Esophagus squamous epithelium (tissue), 5 donors: ENCODE data around the gene NFIB. TPM values are rescaled to one million over a fixed set of nuclear protein-coding genes. Genes with fewer than 3 reads are reported as not detected.

Source experiments
- DNase-seq: peaks from one replicate; lab custom pipeline; 2025; lab: John Stamatoyannopoulos, UW
- H3K27ac ChIP-seq, 4 donors: fragments of 200-600 bp; sonication (generic); one replicate each; pipeline ENCODE4 v1.5.1; 2016 to 2019; ENCODE audit warnings: mild to moderate bottlenecking in 1 of 4
- H3K27me3 ChIP-seq, 4 donors: fragments of 200-600 bp; sonication (generic); 1 replicate in 3 of 4; 2 replicates in 1 of 4; pipeline versions ENCODE4 v1.5.1 to v1.6.0; 2017 to 2021; ENCODE audit warnings: antibody characterized with exemption in 1 of 4
- H3K36me3 ChIP-seq, 3 donors: fragments of 200-600 bp; sonication (generic); one replicate each; pipeline ENCODE4 v1.5.1; 2016 to 2019
- H3K4me1 ChIP-seq, 3 donors: fragments of 200-600 bp; sonication (generic); one replicate each; pipeline ENCODE4 v1.5.1; 2017 to 2019
- H3K4me3 ChIP-seq, 4 donors: fragments of 200-600 bp; sonication (generic); 1 replicate in 3 of 4; 2 replicates in 1 of 4; pipeline ENCODE4 v1.5.1; 2016 to 2019; ENCODE audit warnings: mild to moderate bottlenecking in 2 of 4, moderate library complexity in 1 of 4
- H3K9me3 ChIP-seq, 3 donors: fragments of 200-600 bp; sonication (generic); one replicate each; pipeline ENCODE4 v1.5.1; 2016 to 2019
- POLR2A ChIP-seq, 4 donors: fragments of 450-650 bp; IDR thresholded peaks; one replicate each; pipeline ENCODE4 v1.6.1; 2017; ENCODE audit warnings: antibody characterized with exemption in 4 of 4, mild to moderate bottlenecking in 4 of 4, moderate library complexity in 3 of 4
- WGBS, 2 donors: methylation state at CpG; one replicate each; pipeline ENCODE4 v1.1.5; 2018; 5-methylcytosine and 5-hydroxymethylcytosine counted together
- intact Hi-C: fragments of 100-400 bp; cut with DNase I; formaldehyde crosslinking; loops from one replicate; pipeline ENCODE4 v1.15.0; 2022
- total RNA-seq, 4 donors: library from RNA; depleted of rRNA; stranded (reverse); fragments of >200 nt; gene quantifications; one replicate each; pipeline ENCODE4 v1.1.0, GENCODE V29; 2016
- TF ChIP-seq, protein P1 (sequence below), 6 experiments: fragments of 450-650 bp in 4 of 6; fragments of 200-600 bp in 2 of 6; sonication (generic) in 2 of 6; IDR thresholded peaks; one replicate each; pipeline ENCODE4 v1.5.1; 2016 to 2019; ENCODE audit warnings: antibody characterized with exemption in 6 of 6, mild to moderate bottlenecking in 4 of 6, moderate library complexity in 4 of 6
- donor health status: DM: yes; HTN: yes; CAD: no.

NFIB gene
- total RNA-seq, 4 donors from 2014 or later, result 16.8 to 38.1 (median 23.0) TPM

DNA sequence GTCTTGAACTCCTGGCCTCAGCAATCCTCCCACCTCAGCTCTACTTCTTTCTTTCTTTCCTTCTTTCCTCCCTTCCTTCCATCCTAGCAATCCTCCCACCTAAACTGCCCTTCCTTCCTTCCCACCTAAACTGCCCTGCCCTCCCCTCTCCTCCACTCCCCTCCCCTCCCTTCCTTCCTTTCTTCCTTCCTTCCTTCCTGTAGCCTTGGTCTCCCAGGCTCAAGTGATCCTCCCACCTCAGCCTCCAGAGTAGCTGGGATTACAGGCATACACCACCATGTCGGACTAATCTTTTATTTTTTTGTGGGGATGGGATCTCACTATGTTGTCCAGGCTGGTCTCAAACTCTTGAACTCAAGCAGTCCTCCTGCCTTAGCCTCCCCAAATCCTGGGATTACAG, 65.8 kb downstream of the NFIB start:
- no peak overlapping the region for H3K27ac ChIP-seq
- 86 to 100% methylated on average over 1 of the region's 1 CpG for WGBS, 2 donors

DNA sequence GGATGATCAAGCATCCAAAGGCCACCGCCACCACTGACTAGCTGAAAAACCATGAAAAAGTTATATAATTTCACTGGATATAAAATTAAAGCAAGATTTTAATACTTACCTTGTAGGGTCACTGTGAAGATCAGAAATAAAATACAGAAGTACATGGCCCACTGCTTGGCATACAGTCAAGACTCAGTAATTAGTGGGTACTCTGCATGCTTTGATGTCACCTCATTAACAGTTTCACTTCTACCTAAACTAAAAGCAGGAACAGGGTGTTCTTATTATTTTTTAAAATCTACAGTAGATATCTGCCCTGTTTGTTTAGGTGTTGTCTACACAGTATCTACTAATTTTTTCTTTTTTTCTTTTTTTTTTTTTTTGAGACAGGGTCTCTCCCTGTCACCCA, 66.4 kb downstream of the NFIB start:
- no peak for DNase-seq
- H3K27me3 ChIP-seq, result no peaks in the 10 kb centered on the region
- no peak overlapping the region for H3K27ac ChIP-seq
- intact Hi-C loops, result no loop called here
- no peaks in the 10 kb centered on the region for H3K36me3 ChIP-seq
- TF ChIP-seq POLR2A (IDR thresholded peaks at IDR 0.05), result no peak
- TF ChIP-seq, protein P1, sequence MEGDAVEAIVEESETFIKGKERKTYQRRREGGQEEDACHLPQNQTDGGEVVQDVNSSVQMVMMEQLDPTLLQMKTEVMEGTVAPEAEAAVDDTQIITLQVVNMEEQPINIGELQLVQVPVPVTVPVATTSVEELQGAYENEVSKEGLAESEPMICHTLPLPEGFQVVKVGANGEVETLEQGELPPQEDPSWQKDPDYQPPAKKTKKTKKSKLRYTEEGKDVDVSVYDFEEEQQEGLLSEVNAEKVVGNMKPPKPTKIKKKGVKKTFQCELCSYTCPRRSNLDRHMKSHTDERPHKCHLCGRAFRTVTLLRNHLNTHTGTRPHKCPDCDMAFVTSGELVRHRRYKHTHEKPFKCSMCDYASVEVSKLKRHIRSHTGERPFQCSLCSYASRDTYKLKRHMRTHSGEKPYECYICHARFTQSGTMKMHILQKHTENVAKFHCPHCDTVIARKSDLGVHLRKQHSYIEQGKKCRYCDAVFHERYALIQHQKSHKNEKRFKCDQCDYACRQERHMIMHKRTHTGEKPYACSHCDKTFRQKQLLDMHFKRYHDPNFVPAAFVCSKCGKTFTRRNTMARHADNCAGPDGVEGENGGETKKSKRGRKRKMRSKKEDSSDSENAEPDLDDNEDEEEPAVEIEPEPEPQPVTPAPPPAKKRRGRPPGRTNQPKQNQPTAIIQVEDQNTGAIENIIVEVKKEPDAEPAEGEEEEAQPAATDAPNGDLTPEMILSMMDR (IDR thresholded peaks at IDR 0.05), result no peak
- no peaks in the 10 kb centered on the region for H3K9me3 ChIP-seq
- peaks cover 6 to 39% (median 21%) of the 10 kb centered on the region in 3 donors for H3K4me1 ChIP-seq
- WGBS, 2 donors, result 91 to 100% methylated on average over 1 of the region's 1 CpG
- no peak overlapping the region for H3K4me3 ChIP-seq

More for the DNA sequence above, 65.8 kb downstream of the NFIB start:
- Histone ChIP-seq H3K9me3 (no peaks in the 10 kb centered on the region), H3K4me1 (peaks cover 6 to 44% (median 21%) of the 10 kb centered on the region in 3 donors), H3K4me3 (no peak overlapping the region), H3K36me3 (no peaks in the 10 kb centered on the region), H3K27me3 (no peaks in the 10 kb centered on the region)
- intact Hi-C loops, result no loop called here
- DNase-seq, result no peak
- TF ChIP-seq, protein P1 (IDR thresholded peaks at IDR 0.05), result no peak
- no peak for TF ChIP-seq POLR2A (IDR thresholded peaks at IDR 0.05)

DNA sequence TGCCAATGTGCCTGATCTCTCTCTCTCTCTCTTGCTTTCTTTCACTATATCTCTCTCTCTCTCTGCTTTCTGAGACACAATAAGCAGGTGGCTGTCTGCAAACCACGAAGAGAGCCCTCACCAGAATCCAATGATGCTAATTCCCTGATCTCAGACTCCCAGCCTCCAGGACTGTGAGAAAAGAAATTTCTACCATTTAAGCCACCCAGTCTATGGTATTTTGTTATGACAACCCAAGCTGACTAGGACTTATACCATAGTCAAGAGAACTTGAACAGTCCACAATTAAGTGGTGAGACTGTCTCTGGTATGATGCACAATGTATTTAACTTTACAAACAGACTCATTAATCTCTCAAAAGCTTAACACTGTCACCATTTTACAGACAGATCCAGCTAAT, 67.0 kb downstream of the NFIB start:
- TF ChIP-seq POLR2A (IDR thresholded peaks at IDR 0.05), result no peak
- TF ChIP-seq, protein P1 (IDR thresholded peaks at IDR 0.05), result no peak
- Histone ChIP-seq H3K27ac (no peak overlapping the region), H3K4me1 (peaks cover 6 to 38% (median 18%) of the 10 kb centered on the region in 3 donors), H3K4me3 (no peak overlapping the region), H3K9me3 (no peaks in the 10 kb centered on the region), H3K27me3 (no peaks in the 10 kb centered on the region), H3K36me3 (no peaks in the 10 kb centered on the region)
- 55 to 71% methylated on average over 1 of the region's 1 CpG for WGBS, 2 donors
- no peak for DNase-seq
- intact Hi-C loops, result no loop called here

DNA sequence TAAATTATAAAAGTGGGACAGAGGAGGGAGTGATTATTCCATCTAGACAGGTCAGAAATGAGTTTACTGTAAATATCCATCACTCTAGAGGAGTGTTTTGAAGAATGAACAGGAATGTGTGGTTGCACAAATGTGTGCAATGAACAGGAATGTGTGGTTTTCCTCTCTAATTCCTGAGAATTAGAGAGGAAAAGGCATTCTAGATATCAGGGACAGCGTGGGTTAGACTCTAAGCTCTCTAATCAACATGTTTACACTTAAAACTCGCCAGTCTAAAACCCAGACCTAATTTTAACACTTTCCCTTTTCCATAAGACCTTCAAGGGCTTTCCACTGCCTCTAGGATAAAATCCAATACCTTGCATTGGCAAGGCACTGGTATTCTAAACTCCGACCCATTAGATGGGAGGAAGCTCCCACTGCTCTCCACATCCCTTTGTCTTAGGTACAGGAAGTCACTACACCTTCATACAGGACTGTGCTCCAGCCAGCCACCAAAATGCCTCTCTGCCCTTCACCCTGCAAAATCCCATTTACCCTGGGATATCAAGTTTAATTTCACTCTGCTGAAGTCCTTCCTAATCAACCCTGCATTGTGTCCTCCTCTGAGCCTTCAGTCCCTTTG, 67.9 kb downstream of the NFIB start:
- no peak for TF ChIP-seq POLR2A (IDR thresholded peaks at IDR 0.05)
- TF ChIP-seq, protein P1 (IDR thresholded peaks at IDR 0.05), result no peak
- no peaks in the 10 kb centered on the region for H3K9me3 ChIP-seq
- intact Hi-C loops, result no loop called here

DNA sequence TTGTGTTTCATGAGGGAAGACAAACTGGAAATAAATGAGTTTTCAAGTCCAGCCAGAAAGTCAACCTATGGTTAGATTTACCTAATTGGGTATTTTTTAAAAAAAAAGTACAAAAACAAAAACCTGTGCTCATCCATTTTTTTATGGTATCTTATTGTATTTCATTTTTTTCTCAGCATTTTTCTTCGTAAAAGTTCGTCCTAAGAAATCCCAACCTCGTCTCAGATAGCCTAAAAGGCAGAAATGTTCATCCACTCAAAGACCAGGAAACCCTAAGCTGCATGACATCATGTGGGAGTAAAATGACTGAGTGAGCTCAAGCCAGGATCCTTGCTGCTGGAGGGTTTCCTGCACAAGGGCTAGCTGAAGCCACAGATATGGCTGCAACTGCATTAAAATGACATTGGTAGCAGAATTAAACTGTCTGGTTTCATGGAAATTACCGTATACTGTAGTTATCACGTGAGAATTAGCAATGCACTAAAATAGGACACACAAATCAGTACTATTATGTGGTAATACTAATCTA, 70.4 kb downstream of the NFIB start:
- no peak for DNase-seq
- intact Hi-C loops, result no loop called here
- TF ChIP-seq, protein P1 (IDR thresholded peaks at IDR 0.05), result no peak
- TF ChIP-seq POLR2A (IDR thresholded peaks at IDR 0.05), result no peak
- H3K4me3 ChIP-seq, result no peak overlapping the region
- no peaks in the 10 kb centered on the region for H3K9me3 ChIP-seq
- H3K27me3 ChIP-seq, result no peaks in the 10 kb centered on the region
- H3K36me3 ChIP-seq, result no peaks in the 10 kb centered on the region
- H3K4me1 ChIP-seq, result peaks cover 0 to 41% (median 3%) of the 10 kb centered on the region in 3 donors
- no peak overlapping the region for H3K27ac ChIP-seq
- 71 to 86% methylated on average over 5 of the region's 5 CpGs for WGBS, 2 donors

More for the DNA sequence above, 67.9 kb downstream of the NFIB start:
- Histone ChIP-seq H3K4me3 (no peak overlapping the region), H3K27me3 (no peaks in the 10 kb centered on the region), H3K4me1 (peaks cover 0 to 36% (median 8%) of the 10 kb centered on the region in 3 donors), H3K36me3 (no peaks in the 10 kb centered on the region), H3K27ac (no peak overlapping the region)
- DNase-seq, result no peak
- 65 to 78% methylated on average over 3 of the region's 3 CpGs for WGBS, 2 donors
